ENCODE results near the gene SLCO4A1.

Gene SLCO4A1

DNA sequence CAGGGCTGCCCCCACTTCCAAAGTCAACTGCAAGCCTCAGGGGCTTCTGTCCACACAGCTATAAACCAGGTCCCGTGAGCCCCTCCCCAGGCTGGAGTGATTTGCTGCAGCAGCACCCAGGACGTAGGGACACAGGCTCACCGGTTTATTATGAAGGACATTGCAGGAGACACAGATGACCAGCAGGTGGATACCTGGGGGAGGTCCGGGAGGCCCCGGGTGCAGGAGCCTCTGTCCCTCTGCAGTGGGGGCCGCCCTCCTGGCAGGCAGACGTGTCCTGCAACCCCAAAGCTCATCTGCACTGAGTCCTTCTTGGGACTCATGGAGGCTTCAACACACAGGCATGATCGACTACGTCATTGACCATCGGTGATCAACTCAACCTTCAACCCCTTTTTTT, 51.8 kb downstream of the SLCO4A1 start:
- TF ChIP-seq EZH2phosphoT487 (IDR thresholded peaks at IDR 0.05; ENCODE audit: borderline replicate concordance, low read length) = no peak
- TF ChIP-seq, protein P1, sequence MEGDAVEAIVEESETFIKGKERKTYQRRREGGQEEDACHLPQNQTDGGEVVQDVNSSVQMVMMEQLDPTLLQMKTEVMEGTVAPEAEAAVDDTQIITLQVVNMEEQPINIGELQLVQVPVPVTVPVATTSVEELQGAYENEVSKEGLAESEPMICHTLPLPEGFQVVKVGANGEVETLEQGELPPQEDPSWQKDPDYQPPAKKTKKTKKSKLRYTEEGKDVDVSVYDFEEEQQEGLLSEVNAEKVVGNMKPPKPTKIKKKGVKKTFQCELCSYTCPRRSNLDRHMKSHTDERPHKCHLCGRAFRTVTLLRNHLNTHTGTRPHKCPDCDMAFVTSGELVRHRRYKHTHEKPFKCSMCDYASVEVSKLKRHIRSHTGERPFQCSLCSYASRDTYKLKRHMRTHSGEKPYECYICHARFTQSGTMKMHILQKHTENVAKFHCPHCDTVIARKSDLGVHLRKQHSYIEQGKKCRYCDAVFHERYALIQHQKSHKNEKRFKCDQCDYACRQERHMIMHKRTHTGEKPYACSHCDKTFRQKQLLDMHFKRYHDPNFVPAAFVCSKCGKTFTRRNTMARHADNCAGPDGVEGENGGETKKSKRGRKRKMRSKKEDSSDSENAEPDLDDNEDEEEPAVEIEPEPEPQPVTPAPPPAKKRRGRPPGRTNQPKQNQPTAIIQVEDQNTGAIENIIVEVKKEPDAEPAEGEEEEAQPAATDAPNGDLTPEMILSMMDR (IDR thresholded peaks at IDR 0.05; ENCODE audit: low read depth, low read length, poor library complexity, severe bottlenecking) = no peak
- no peaks in the 10 kb centered on the region for H3K27me3 ChIP-seq (ENCODE audit: control insufficient read depth, low read length)
- H3K4me2 ChIP-seq (ENCODE audit: low read length) = no peak overlapping the region
- no peak overlapping the region for H3K4me3 ChIP-seq (ENCODE audit: low read length)
- H3K79me2 ChIP-seq (ENCODE audit: control insufficient read depth, low read length) = no peaks in the 10 kb centered on the region
- no peak overlapping the region for H3K27ac ChIP-seq (ENCODE audit: low read depth, low read length)
- no peaks in the 10 kb centered on the region for H3K4me1 ChIP-seq (ENCODE audit: control insufficient read depth, low read length)
- H3K9me3 ChIP-seq (ENCODE audit: control insufficient read depth, insufficient read depth, low read length) = no peaks in the 10 kb centered on the region
- H3F3A ChIP-seq (ENCODE audit: control insufficient read depth, insufficient read depth) = no peaks in the 10 kb centered on the region
- no peaks in the 10 kb centered on the region for H3K9me2 ChIP-seq (replicated peaks; ENCODE audit: control insufficient read depth, low read length)
- H3K36me3 ChIP-seq (ENCODE audit: control insufficient read depth, low read length) = no peaks in the 10 kb centered on the region
- H4K20me1 ChIP-seq (ENCODE audit: control insufficient read depth, insufficient read depth, low read depth, low read length) = no peaks in the 10 kb centered on the region

DNA sequence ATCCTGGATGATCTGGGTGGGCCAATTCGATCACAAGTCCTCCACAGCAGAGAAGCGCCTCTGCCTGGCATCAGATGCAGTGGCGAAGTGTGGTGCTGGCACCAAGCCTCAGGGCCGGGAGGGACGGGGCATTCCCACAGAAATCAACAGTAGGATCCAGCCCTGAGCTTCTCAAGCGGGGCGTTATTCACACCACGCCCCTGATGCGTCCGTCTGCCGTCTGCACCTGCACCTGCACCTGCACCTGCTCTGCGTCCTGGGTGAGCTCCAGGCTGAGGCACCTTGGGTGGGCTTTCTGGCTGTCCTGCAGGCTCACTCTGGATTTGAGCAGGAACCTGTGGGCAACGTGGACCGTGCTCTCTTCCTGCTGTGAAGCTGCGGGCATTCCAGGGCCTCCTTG, 52.6 kb downstream of the SLCO4A1 start:
- Histone ChIP-seq H3K4me3 (ENCODE audit: low read length) (no peak overlapping the region), H4K20me1 (ENCODE audit: control insufficient read depth, insufficient read depth, low read depth, low read length) (no peaks in the 10 kb centered on the region), H3K27me3 (ENCODE audit: control insufficient read depth, low read length) (no peaks in the 10 kb centered on the region), H3K9me3 (ENCODE audit: control insufficient read depth, insufficient read depth, low read length) (no peaks in the 10 kb centered on the region), H3K79me2 (ENCODE audit: control insufficient read depth, low read length) (no peaks in the 10 kb centered on the region), H3F3A (ENCODE audit: control insufficient read depth, insufficient read depth) (no peaks in the 10 kb centered on the region), H3K4me2 (ENCODE audit: low read length) (no peak overlapping the region), H3K27ac (ENCODE audit: low read depth, low read length) (no peak overlapping the region), H3K36me3 (ENCODE audit: control insufficient read depth, low read length) (no peaks in the 10 kb centered on the region), H3K4me1 (ENCODE audit: control insufficient read depth, low read length) (no peaks in the 10 kb centered on the region), H3K9me2 (replicated peaks; ENCODE audit: control insufficient read depth, low read length) (no peaks in the 10 kb centered on the region)
- TF ChIP-seq, protein P1 (IDR thresholded peaks at IDR 0.05; ENCODE audit: low read depth, low read length, poor library complexity, severe bottlenecking) = no peak
- TF ChIP-seq EZH2phosphoT487 (IDR thresholded peaks at IDR 0.05; ENCODE audit: borderline replicate concordance, low read length) = no peak

DNA sequence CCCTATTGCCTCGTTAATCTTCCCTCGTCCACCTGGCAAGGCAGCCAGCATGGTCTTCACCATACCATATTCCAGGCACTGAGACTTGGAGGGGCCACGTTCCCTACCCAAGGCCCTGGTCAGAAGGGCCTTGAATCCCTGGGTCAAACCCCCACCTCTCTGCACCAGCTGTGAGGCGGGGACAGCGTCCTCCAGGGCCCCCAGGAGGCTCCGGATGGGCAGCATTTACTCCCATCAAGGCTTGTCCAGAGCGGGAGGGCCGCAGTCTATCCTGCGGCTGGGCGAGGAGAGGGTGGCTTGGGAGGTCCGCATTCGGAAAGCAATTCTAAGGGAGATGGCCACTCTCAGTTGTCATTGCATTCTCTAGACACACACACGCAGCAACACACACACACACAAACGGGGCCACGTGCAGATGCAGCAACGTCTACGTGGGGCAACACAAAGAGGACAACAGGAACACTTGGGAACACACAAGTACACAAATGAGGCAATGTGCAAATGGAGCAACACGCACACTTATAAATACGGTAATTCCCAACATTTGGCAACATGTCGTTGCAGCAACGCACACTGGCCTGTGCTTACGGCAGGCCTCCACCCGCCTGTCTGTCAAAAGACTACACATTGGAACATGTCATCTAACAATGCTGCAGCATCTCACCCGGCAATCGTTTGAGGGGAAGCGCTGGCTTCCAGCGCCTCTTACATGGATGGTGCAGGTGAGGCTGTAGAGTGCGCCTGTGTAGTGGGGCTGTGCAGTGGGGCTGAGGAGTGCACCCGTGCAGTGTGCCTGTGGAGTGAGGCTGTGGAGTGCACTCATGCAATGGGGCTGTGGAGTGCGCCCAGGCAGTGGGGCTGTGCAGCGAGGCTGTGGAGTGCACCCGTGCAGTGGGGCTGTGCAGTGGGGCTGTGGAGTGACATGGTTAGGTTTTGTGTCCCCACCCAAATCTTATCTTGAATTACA, 53.4 kb downstream of the SLCO4A1 start:
- Histone ChIP-seq H3K79me2 (ENCODE audit: control insufficient read depth, low read length) (no peaks in the 10 kb centered on the region), H3K27ac (ENCODE audit: low read depth, low read length) (no peak overlapping the region), H4K20me1 (ENCODE audit: control insufficient read depth, insufficient read depth, low read depth, low read length) (no peaks in the 10 kb centered on the region)

More for the DNA sequence above, 53.4 kb downstream of the SLCO4A1 start:
- no peaks in the 10 kb centered on the region for H3K9me2 ChIP-seq (replicated peaks; ENCODE audit: control insufficient read depth, low read length)
- TF ChIP-seq EZH2phosphoT487 (IDR thresholded peaks at IDR 0.05; ENCODE audit: borderline replicate concordance, low read length) = no peak
- TF ChIP-seq, protein P1 (IDR thresholded peaks at IDR 0.05; ENCODE audit: low read depth, low read length, poor library complexity, severe bottlenecking) = no peak
- no peaks in the 10 kb centered on the region for H3K27me3 ChIP-seq (ENCODE audit: control insufficient read depth, low read length)
- H3K36me3 ChIP-seq (ENCODE audit: control insufficient read depth, low read length) = no peaks in the 10 kb centered on the region
- H3K4me1 ChIP-seq (ENCODE audit: control insufficient read depth, low read length) = no peaks in the 10 kb centered on the region
- no peak overlapping the region for H3K4me2 ChIP-seq (ENCODE audit: low read length)
- H3F3A ChIP-seq (ENCODE audit: control insufficient read depth, insufficient read depth) = no peaks in the 10 kb centered on the region
- H3K9me3 ChIP-seq (ENCODE audit: control insufficient read depth, insufficient read depth, low read length) = no peaks in the 10 kb centered on the region
- no peak overlapping the region for H3K4me3 ChIP-seq (ENCODE audit: low read length)

Data from DOHH2 (cell line).